Right cardiac atrium (tissue), 5 donors: Measurements from ENCODE around the gene TTF1. TPM values are rescaled to one million over a fixed set of nuclear protein-coding genes. Genes with fewer than 3 reads are reported as not detected.

Experiments used
- ATAC-seq, 2 donors: fragments of 200-7000 bp; cut with Tn5 transposase; one replicate each; pipeline versions ENCODE4 v1.8.0 to v1.9.1; 2020; ENCODE audit warnings: moderate library complexity in 2 of 2, mild to moderate bottlenecking in 1 of 2
- DNase-seq, 3 donors: peaks; one replicate each; pipeline ENCODE4 v3.0.0-alpha.2; 2020
- H3K27ac ChIP-seq: one replicate; pipeline ENCODE4 v1.5.1; 2013; ENCODE audit warnings: mild to moderate bottlenecking, low read length, control low read depth, moderate library complexity
- H3K27me3 ChIP-seq: one replicate; pipeline ENCODE4 v1.6.1; 2013; ENCODE audit not compliant: control insufficient read depth, insufficient read depth
- H3K4me1 ChIP-seq: one replicate; pipeline ENCODE4 v1.6.1; 2013; ENCODE audit warnings: low read length; ENCODE audit not compliant: control insufficient read depth, insufficient read depth
- H3K4me3 ChIP-seq: one replicate; pipeline ENCODE4 v1.5.1; 2013; ENCODE audit warnings: low read length, control low read depth
- H3K9me3 ChIP-seq: one replicate; pipeline ENCODE4 v1.6.1; 2013; ENCODE audit warnings: low read length; ENCODE audit not compliant: control insufficient read depth
- WGBS: extraction: QIAGEN DNeasy Blood & Tissue Kit; methylation state at CpG from one replicate; pipeline ENCODE4 v1.1.7; 2013; 5-methylcytosine and 5-hydroxymethylcytosine counted together
- intact Hi-C, 4 donors: fragments of 100-400 bp; cut with DNase I; formaldehyde crosslinking; loops; one replicate each; pipeline versions ENCODE4 v1.11.0 to v1.14.0; 2022 to 2023
- polyA plus RNA-seq: library from polyadenylated mRNA; stranded (reverse); fragments of 200-250 nt; gene quantifications from one replicate; pipeline ENCODE4 v1.2.3, GENCODE V29; 2013
- total RNA-seq, 4 donors: library from RNA; stranded (reverse); fragmentation: NEBNext Ultra II Directional; extraction: Animal tissue kit (Norgen Biotek cat#: 25700); gene quantifications; one replicate each; pipeline ENCODE4 v1.2.1, GENCODE V29; 2021
- donor health status: healthy with polysubstance abuse.
- donor health status: DM: no; HTN: yes; CAD: no.
- donor health status: DM: no; HTN: no; CAD: no.
- donor health status: DM: no; HTN: yes; CAD: no; lungs with severe emphysema.
- donor health status: DM: yes; HTN: yes; CAD: no.

The TTF1 gene
- total and polyA plus RNA-seq, 5 donors, result 13.4 to 24.7 (median 20.2) TPM

DNA sequence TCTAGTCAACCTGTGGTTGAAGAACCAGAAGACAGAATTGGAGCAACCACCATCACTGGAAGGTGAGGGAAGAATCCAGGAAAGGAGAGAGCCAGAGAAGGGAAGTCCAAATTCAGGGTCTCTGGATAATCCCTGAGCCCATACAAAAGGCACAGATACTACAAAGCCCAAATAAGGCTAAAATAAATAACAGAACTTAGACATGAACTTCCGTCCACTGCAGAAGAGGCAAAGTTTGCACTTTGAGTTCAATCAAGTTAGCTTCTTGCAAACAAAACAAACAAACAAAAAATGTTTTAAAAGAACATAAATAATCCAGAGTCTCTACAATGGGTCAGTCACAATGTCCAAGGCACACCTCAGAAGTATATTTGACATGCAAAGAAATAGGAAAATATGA lies 24.4 kb upstream of the TTF1 start:
- no peaks in the 10 kb centered on the region for H3K27me3 ChIP-seq
- no peak for ATAC-seq

DNA sequence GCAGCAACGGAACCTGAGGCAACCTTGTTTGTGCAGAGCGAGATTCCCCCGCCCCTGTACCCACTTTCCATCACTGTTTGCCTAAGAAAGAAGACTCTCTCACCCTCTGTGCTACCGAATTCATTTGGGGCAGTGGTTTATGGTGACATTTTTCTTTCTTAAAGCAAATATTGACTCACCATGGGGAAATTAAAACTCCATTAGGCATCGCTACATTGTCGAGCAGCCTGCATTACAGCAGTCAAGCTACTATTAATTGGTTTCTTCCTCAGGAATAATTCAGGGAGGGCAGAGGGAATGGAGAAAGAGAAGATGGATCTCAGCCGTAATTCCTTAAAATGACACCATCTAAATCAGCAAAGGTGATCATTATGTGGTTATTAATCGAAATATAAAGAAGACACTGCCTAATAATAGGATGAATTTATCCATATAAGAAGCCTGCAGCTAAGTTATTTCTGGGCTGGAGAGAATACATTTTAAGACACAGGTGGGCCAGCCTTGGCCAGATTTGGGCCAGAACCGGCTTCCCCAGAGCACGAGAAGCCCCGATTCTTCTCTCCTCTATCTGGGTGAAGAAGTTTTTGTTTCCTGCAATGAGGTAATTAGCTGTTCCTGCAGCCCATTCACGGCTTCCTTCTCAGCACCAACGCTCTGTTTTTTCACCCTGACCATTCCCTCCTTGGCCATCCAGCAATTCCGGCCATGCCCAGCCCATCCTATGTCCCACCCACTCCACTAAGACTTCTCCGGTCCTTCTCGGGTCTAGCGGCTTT lies 20.2 kb upstream of the TTF1 start:
- no peaks in the 10 kb centered on the region for H3K9me3 ChIP-seq
- ATAC-seq, result no peak
- intact Hi-C loops, result no loop called here
- H3K4me1 ChIP-seq, result peaks cover 1% of the 10 kb centered on the region
- 59% methylated on average over 17 of the region's 17 CpGs for WGBS
- DNase-seq, result no peak
- no peak overlapping the region for H3K27ac ChIP-seq
- no peak overlapping the region for H3K4me3 ChIP-seq
- H3K27me3 ChIP-seq, result no peaks in the 10 kb centered on the region

More for the DNA sequence above, 24.4 kb upstream of the TTF1 start:
- DNase-seq, result no peak
- Histone ChIP-seq H3K9me3 (no peaks in the 10 kb centered on the region), H3K27ac (no peak overlapping the region), H3K4me3 (no peak overlapping the region), H3K4me1 (peaks cover 1% of the 10 kb centered on the region)
- WGBS, result 66% methylated on average over 1 of the region's 1 CpG
- intact Hi-C loops, result no loop called here

DNA sequence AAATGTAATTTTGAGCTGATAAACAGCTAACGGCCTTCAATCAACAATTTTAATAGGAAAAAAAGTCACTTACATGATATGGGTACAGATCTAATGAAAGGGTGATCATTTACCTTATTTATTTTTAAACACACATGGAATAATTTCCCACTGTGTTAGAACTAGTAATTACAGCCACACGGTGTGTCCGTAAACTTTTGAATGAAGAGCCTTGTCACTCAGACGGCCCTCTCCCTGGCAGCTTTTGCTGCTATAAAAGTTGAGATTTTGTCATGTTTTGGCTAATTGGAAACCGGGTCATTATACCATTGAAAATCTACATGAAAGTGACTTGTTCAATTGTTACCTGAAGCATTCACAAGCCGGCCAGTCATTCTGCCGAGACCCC lies 19.0 kb upstream of the TTF1 start:
- intact Hi-C loops, result no loop called here
- Histone ChIP-seq H3K27me3 (no peaks in the 10 kb centered on the region), H3K4me3 (no peak overlapping the region), H3K4me1 (peaks cover 1% of the 10 kb centered on the region), H3K9me3 (no peaks in the 10 kb centered on the region), H3K27ac (no peak overlapping the region)
- 51% methylated on average over 7 of the region's 7 CpGs for WGBS
- ATAC-seq (no peak), DNase-seq (no peak)

DNA sequence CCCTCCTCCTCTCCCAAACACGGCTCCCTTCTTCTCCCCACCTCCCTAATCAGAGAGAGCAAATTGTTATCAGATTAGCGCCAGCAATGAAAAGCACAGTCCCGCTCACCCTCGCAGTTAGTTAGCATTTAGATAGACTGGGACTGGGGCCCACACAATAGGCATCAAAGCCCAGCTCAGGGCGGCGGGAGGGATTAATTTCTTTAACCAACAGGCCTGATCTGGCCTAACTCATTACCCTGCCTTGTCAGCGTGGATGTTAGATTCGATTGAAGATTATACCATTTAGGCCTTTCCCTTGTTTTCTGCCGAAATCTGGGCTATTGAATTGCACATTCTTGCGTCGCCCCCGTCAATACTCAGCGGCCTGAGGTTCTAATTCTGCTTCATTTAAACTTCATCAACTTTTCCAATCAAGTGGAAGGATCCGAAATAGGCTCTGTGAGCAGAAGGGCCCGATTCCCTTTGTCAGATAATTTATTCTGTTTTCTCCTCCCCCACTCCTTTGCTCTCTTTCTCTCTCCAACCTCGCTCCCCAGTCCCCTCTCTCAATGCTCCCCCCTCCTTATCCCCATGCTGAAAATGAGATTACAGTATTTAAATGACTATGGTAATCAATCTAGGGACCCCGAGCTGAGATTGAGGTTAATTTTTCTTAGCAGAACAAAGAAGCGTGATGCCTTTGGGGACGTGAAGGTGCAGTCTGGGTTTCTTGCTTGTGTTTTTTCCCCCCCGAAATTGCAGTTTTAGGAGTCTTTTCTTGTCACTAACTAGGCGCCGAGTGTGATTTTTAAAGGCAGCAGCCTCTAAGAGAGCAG lies 18.4 kb upstream of the TTF1 start:
- DNase-seq (no peak), ATAC-seq (no peak)
- Histone ChIP-seq H3K4me3 (no peak overlapping the region), H3K9me3 (no peaks in the 10 kb centered on the region), H3K27me3 (no peaks in the 10 kb centered on the region), H3K4me1 (no peaks in the 10 kb centered on the region), H3K27ac (no peak overlapping the region)
- intact Hi-C loops, result no loop called here
- 56% methylated on average over 22 of the region's 22 CpGs for WGBS

DNA sequence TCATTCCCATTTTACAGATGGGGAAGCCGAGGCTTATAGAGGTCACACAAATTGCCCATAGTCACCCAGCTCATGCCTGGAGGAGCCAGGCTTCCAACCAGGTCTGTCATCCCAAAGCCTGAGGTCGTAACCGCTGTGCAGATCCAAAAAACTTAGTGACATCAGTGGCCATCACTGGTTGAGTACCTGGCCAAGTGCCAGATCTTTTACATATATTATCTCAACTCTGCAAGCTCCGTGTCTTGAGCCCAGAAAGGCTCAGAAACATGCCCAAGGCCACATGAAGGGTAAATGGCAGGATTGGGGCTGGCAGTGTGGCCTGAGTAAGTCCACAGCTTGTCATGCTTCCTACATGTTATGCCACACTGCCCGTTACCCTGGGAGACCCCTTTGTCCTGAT lies 16.9 kb upstream of the TTF1 start:
- WGBS, result 75% methylated on average over 5 of the region's 5 CpGs
- Histone ChIP-seq H3K27me3 (no peaks in the 10 kb centered on the region), H3K9me3 (no peaks in the 10 kb centered on the region), H3K27ac (no peak overlapping the region), H3K4me1 (no peaks in the 10 kb centered on the region), H3K4me3 (no peak overlapping the region)
- intact Hi-C loops, result no loop called here
- DNase-seq (no peak), ATAC-seq (no peak)

DNA sequence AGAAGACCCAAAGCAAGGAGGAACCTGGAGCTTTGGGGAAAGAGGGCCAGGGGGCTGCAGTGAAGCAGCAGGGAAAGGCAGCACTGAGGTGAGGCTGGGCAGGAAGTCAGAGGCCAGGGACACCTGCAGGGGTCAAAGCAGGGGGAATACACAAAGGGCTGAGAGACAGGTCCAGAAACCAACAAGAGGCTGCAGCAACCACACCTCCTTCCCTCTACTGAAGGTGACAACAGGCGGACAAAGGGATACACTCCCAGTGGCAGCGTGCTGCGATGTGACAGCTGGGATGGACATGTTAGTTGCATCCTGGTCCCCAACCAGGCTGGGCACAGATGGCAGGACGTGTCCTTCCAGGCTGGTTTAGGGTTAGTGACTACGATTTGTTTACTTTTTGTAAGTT lies 15.9 kb upstream of the TTF1 start:
- Histone ChIP-seq H3K27ac (no peak overlapping the region), H3K27me3 (no peaks in the 10 kb centered on the region), H3K4me3 (no peak overlapping the region), H3K4me1 (no peaks in the 10 kb centered on the region), H3K9me3 (no peaks in the 10 kb centered on the region)
- ATAC-seq, result no peak
- DNase-seq, result no peak
- WGBS, result 64% methylated on average over 5 of the region's 5 CpGs
- intact Hi-C loops, result no loop called here

DNA sequence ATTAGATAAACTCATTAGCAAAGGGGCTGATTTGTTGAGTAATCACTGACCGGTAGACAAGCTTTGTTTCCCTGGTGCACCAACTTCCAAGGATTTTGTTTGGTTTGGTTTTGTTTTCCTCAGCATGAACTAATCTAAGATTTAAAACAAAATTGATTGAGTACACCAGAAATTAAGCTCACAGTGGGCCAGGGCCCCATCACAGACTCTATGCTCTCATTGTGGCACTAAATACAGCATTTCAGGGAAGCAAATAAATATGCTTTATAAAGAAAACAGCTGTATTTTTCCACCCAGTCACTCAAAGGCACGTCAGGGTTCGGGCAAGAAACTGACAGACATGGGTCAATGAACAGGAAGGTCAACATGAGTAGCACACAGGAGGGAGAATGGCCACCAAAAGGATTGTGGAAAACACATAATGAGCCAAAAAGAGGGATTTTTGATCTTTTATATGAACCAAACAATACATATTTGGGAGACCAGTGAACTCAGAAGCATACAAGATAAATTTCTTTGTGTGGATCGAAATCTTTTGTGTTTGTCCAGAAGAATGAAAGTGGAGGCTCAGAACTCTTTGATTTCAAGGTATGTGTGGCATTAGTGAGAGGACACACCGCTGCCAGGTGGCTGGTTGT lies 12.2 kb upstream of the TTF1 start:
- no peaks in the 10 kb centered on the region for H3K4me1 ChIP-seq
- DNase-seq (no peak), ATAC-seq (no peak)
- 75% methylated on average over 5 of the region's 5 CpGs for WGBS
- no peak overlapping the region for H3K27ac ChIP-seq
- intact Hi-C loops, result loop anchor here in 3 of 4 donors (10.0 kb wide), 3 partner anchors 86 to 386 kb away; no protein-coding TSS in a partner anchor
- H3K27me3 ChIP-seq, result no peaks in the 10 kb centered on the region
- H3K4me3 ChIP-seq, result no peak overlapping the region
- H3K9me3 ChIP-seq, result no peaks in the 10 kb centered on the region

DNA sequence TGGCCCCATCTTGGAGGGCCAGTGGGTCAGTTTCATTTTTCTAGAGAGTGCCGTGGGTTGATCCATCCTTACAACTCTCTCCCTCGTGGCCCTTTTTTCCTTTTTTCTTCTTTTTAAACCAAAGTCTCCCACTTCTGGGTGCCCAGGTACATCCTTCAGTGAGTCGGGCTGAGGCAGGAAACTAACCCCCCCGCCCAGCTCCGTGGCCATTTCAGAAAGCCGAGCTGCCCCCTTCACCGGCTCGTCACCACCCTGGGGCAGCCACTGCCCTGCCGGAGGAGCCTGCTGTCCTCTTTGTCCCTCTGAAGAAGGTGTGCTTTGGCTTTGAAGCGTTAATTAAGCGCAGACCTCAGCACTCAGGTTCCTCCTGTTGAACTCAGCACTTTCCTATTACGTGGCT lies 8.5 kb upstream of the TTF1 start:
- WGBS, result 31% methylated on average over 12 of the region's 12 CpGs
- Histone ChIP-seq H3K9me3 (no peaks in the 10 kb centered on the region), H3K27ac (no peak overlapping the region), H3K4me3 (no peak overlapping the region), H3K27me3 (no peaks in the 10 kb centered on the region), H3K4me1 (peaks cover 8% of the 10 kb centered on the region)
- no peak for DNase-seq
- no peak for ATAC-seq
- intact Hi-C loops, result loop anchor here in 3 of 4 donors (10.0 kb wide), 3 partner anchors 90 to 390 kb away; no protein-coding TSS in a partner anchor

DNA sequence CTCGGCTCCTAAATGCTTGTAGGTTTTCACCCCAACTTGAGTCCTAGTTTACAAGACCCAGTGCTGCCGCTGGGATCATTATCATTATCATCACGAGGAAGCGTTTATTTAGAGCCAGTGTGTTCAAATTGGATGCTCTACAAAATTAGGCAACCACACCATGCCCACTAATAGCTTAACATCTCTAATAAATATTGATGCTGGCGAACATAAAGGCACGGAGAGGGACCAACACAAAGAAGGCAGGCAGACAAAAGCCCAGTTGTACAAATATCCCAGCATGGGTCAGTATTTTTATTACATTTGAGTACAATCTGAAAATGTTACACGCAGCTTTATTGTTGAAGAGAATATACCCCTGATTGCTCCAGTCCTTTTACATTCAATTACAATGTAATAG lies 8.1 kb upstream of the TTF1 start:
- no peak for ATAC-seq
- WGBS, result 59% methylated on average over 7 of the region's 7 CpGs
- Histone ChIP-seq H3K27me3 (no peaks in the 10 kb centered on the region), H3K4me3 (no peak overlapping the region), H3K9me3 (no peaks in the 10 kb centered on the region), H3K4me1 (peaks cover 9% of the 10 kb centered on the region), H3K27ac (no peak overlapping the region)
- DNase-seq, result no peak
- intact Hi-C loops, result loop anchor here (5.0 to 10.0 kb wide), 6 partner anchors 90 to 390 kb away; no protein-coding TSS in a partner anchor

DNA sequence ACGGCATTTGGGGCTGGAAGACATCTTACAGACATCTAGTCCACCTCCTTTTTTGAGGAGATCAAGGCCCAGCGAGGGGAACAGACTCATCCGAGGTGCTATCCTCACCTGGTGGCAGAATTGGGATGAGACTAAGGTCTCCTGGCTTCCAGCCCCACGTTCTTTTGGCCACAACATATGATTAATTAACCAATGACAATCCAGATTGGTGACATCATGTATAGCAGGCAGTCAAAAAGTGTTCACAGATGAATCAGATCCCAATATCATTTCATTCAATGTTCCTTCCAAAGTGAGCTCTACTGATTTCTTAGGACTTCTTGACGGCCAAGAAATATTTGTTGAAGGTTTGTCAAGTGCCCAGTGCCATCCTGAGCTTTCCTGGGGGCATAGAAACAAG lies 7.3 kb upstream of the TTF1 start:
- H3K4me1 ChIP-seq, result peaks cover 9% of the 10 kb centered on the region
- no peak for ATAC-seq
- no peak overlapping the region for H3K27ac ChIP-seq
- no peaks in the 10 kb centered on the region for H3K9me3 ChIP-seq
- DNase-seq, result no peak
- WGBS, result 62% methylated on average over 5 of the region's 5 CpGs
- no peak overlapping the region for H3K4me3 ChIP-seq
- no peaks in the 10 kb centered on the region for H3K27me3 ChIP-seq
- intact Hi-C loops, result loop anchor here (5.0 to 10.0 kb wide), 6 partner anchors 91 to 391 kb away; no protein-coding TSS in a partner anchor

DNA sequence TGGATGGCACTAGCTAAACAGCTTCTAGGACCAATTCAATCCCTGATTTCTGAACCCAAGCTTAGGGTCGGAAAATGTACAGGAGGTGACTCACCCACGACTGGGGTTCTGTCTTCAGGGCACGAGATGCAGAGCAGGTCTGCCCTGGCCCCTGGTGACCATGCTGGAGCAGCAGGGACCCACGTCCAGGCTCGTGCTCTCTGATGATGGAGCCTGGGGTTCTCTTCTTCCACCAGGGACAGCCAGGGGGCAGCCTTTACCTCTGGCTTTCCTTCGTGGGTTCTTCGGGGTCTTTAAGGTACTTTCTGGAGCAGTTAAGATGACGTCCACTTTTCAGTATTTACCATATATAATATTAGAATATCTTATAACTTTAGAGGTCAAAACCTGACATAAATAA lies 5.4 kb upstream of the TTF1 start:
- intact Hi-C loops, result loop anchor here (5.0 to 10.0 kb wide), 6 partner anchors 93 to 393 kb away; no protein-coding TSS in a partner anchor
- Histone ChIP-seq H3K9me3 (no peaks in the 10 kb centered on the region), H3K4me1 (peaks cover 9% of the 10 kb centered on the region), H3K27me3 (no peaks in the 10 kb centered on the region), H3K4me3 (no peak overlapping the region), H3K27ac (no peak overlapping the region)
- no peak for DNase-seq
- ATAC-seq, result no peak
- WGBS, result 17% methylated on average over 8 of the region's 8 CpGs
